DND-41 (cell line): ENCODE results near the gene RMC1.

Source experiments
- CTCF ChIP-seq: IDR thresholded peaks from 2 replicates; pipeline ENCODE4 v1.5.1; 2012; ENCODE audit warnings: borderline replicate concordance, low read length, moderate library complexity, mild to moderate bottlenecking; ENCODE audit not compliant: poor library complexity, severe bottlenecking; ENCODE audit errors: extremely low read depth
- EZH2 ChIP-seq: IDR thresholded peaks from 3 replicates; pipeline ENCODE4 v1.6.1; 2012; ENCODE audit warnings: borderline replicate concordance, low read depth, mild to moderate bottlenecking, moderate library complexity, low read length, inconsistent platforms; ENCODE audit not compliant: severe bottlenecking

DNA sequence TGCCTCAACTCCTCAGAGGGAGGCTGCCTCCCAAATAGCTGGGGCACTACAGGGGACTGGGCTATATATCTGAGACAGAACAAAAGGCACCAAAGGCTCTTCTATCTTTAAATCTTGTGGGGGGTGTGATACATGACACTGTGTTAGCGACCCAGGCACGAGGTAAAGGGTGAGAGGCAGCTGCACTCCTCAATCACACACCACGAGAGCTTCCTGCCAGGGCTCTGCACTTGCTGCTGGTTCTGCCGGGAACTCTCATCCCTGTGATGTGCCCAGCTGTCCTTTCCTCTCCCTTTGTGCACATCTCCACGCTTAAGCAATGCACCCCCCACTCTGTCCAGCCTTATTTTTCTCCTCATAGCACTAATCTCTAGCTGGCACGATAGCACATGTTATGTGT is 50.6 kb downstream of the RMC1 start:
- no peak for TF ChIP-seq CTCF
- TF ChIP-seq EZH2, result no peak
